ENCODE results near the gene DNMBP. TPM values are rescaled to one million over a fixed set of nuclear protein-coding genes. Genes with fewer than 3 reads are reported as not detected.

The DNMBP gene
- polyA plus RNA-seq, 2 of the 4 experiments (the other 2 are of a cell fraction), result 13.7 to 20.3 TPM

- TF ChIP-seq E2F6 (IDR thresholded peaks at IDR 0.05; ENCODE audit: borderline replicate concordance, low read depth) (no peak), MAX (IDR thresholded peaks at IDR 0.05) (peak; percentile 46; the same call in 1 of the 2 replicates), CBX2 (IDR thresholded peaks at IDR 0.05; ENCODE audit: borderline replicate concordance, low read depth) (no peak), ZSCAN20 (CRISPR knock-in tag; IDR thresholded peaks at IDR 0.05) (no peak), EHF (CRISPR knock-in tag; IDR thresholded peaks at IDR 0.05) (no peak), EHMT2 (IDR thresholded peaks at IDR 0.05; ENCODE audit: low read depth) (no peak)
Measured at GRCh38 chr10:99834410-99834809, 175.3 kb downstream of the DNMBP start (continued).

DNA sequence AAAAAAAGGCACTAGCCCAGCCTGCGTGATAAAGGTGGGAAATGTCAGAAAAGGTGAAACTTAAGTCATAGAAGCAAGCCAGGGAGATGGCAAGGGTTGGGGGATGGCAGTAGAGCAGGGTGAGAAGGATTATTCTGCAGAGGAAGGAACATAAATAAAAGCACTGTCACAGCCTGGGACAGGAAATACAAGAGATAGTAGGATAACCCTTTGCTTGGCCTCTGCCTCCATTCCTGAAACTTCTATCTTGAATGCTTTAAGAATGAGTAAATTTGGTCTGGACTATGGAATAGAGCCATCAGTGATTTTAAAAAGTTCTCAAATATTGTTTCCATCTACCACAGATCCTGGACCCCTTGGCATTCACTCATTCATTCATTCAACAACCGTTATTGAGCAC lies 177.3 kb downstream of the DNMBP start:
- POLR2A ChIA-PET, result no interaction called here
- 72% methylated on average over 2 of the region's 2 CpGs for WGBS (ENCODE audit: missing lambda C conversion rate)

GRCh38 chr10:99828464-99828863 lies 181.3 kb downstream of the DNMBP start:
- no peak overlapping the region for H3K4me3 ChIP-seq
- no peak overlapping the region for H3K27ac ChIP-seq
- ChIA-PET POLR2A (no interaction called here), CTCF (interaction anchor here (0.7 to 3.8 kb wide), 2 partner anchors 18 to 605 kb away, joined by 4 to 20 read pairs; no protein-coding TSS in a partner anchor)
- H3K9me3 ChIP-seq, result no peaks in the 10 kb centered on the region
- peaks cover 35% of the 10 kb centered on the region for H3K4me1 ChIP-seq
- peak; percentile 8 for TF ChIP-seq MAFK (IDR thresholded peaks at IDR 0.05; ENCODE audit: partially characterized antibody)
- TF ChIP-seq CBX2 (IDR thresholded peaks at IDR 0.05; ENCODE audit: borderline replicate concordance, low read depth), result no peak
- peak; percentile 28 for FAIRE-seq
- DNase-seq (ENCODE audit: low read depth in 1 of 2, low spot score in 1 of 2), result no peak
- 95% methylated on average over 2 of the region's 2 CpGs for WGBS (ENCODE audit: missing lambda C conversion rate)
- no peak; a peak in 1 of 6 replicates for ATAC-seq
- H3K4me2 ChIP-seq, result no peak overlapping the region

More for the DNA sequence above, 177.3 kb downstream of the DNMBP start:
- no peak for FAIRE-seq
- no peak for DNase-seq (ENCODE audit: low read depth in 1 of 2, low spot score in 1 of 2)
- peak overlapping the region in 1 of 2 experiments; percentile 78; a peak in 3 of 6 replicates for H3K27ac ChIP-seq
- H3K4me2 ChIP-seq, result no peak overlapping the region
- TF ChIP-seq SREBF2 (IDR thresholded peaks at IDR 0.05) (no peak), PBX3 (IDR thresholded peaks at IDR 0.05) (no peak), MAFK (IDR thresholded peaks at IDR 0.05; ENCODE audit: partially characterized antibody) (no peak), CBX2 (IDR thresholded peaks at IDR 0.05; ENCODE audit: borderline replicate concordance, low read depth) (no peak), MAX (IDR thresholded peaks at IDR 0.05) (no peak), FOXS1 (CRISPR knock-in tag; IDR thresholded peaks at IDR 0.05) (no peak), E2F6 (IDR thresholded peaks at IDR 0.05; ENCODE audit: borderline replicate concordance, low read depth) (no peak), RARB (CRISPR knock-in tag; IDR thresholded peaks at IDR 0.05) (no peak), RFX5 (IDR thresholded peaks at IDR 0.05) (no peak), NPAS2 (CRISPR knock-in tag; IDR thresholded peaks at IDR 0.05; ENCODE audit: borderline replicate concordance) (no peak), ZSCAN20 (CRISPR knock-in tag; IDR thresholded peaks at IDR 0.05) (no peak)
- no peak overlapping the region for H3K4me3 ChIP-seq
- no peaks in the 10 kb centered on the region for H3K9me3 ChIP-seq
- CTCF ChIA-PET, result interaction anchor here (1.1 kb wide), 1 partner anchor 13 kb away, joined by 4 read pairs; no protein-coding TSS in a partner anchor
- peaks cover 70% of the 10 kb centered on the region for H3K4me1 ChIP-seq
- ATAC-seq, result no peak

DNA sequence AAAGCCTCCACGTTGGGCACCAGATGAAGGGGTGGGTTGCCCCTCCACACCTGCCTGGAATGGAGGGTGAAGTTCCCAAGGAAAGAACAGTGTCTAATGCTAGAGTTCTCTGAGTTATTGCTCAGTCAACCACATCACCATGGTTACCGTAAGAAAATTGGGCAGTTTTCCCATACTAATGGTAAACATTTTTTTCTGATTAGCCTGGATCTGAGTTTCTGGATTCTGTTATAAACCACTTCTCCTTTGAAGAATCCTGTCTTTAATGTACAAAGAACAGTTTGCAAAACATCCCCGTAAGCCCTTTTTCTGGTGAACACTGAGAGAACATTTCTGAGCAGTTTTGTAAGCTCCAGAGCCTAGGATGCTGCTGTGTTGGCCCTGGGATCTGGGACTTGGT lies 181.8 kb downstream of the DNMBP start:
- FAIRE-seq, result no peak
- TF ChIP-seq ZC3H11A (IDR thresholded peaks at IDR 0.05) (no peak), PBX3 (IDR thresholded peaks at IDR 0.05) (no peak), KDM1A (IDR thresholded peaks at IDR 0.05; ENCODE audit: low read depth) (no peak), MYC (IDR thresholded peaks at IDR 0.05; ENCODE audit: borderline replicate concordance, low read length) (no peak), HOXA7 (CRISPR knock-in tag; IDR thresholded peaks at IDR 0.05) (no peak), FOSL2 (IDR thresholded peaks at IDR 0.05) (no peak), FOSL2 (CRISPR knock-in tag; IDR thresholded peaks at IDR 0.05) (no peak), TFCP2L1 (CRISPR knock-in tag; IDR thresholded peaks at IDR 0.05) (no peak), ELK1 (IDR thresholded peaks at IDR 0.05; ENCODE audit: low read depth, low read length) (no peak)
- CTCF ChIA-PET, result interaction anchor here (0.7 to 3.8 kb wide), 4 partner anchors 18 to 605 kb away, joined by 4 to 20 read pairs (median 4); partner anchors contain the start of genes COX15 and CUTC
- H3K4me2 ChIP-seq, result no peak overlapping the region
- POLR2A ChIA-PET, result no interaction called here
- no peak for ATAC-seq
- DNase-seq (ENCODE audit: low read depth in 1 of 2, low spot score in 1 of 2), result no peak
- H3K4me1 ChIP-seq, result peaks cover 30% of the 10 kb centered on the region
- WGBS (ENCODE audit: missing lambda C conversion rate), result 98% methylated on average over 2 of the region's 3 CpGs
- no peaks in the 10 kb centered on the region for H3K9me3 ChIP-seq
- no peak overlapping the region for H3K4me3 ChIP-seq
- H3K27ac ChIP-seq, result no peak overlapping the region
